Keratinocyte (primary cell): ENCODE results near the gene FAM120A. TPM values are rescaled to one million over a fixed set of nuclear protein-coding genes. Genes with fewer than 3 reads are reported as not detected.

Experiments used
- DNase-seq: peaks from one replicate; pipeline ENCODE4 v3.0.0-alpha.2; 2011; ENCODE audit warnings: low read depth, missing footprints, low spot score
- FAIRE-seq: peaks from 2 replicates; lab custom pipeline; 2011; peaks lifted over from hg19 to GRCh38; lab: Jason Lieb, UNC
- H2AFZ ChIP-seq: 2 replicates; pipeline ENCODE4 v1.6.0; 2012; ENCODE audit warnings: low read length, control low read depth, inconsistent platforms; ENCODE audit not compliant: control insufficient read depth
- H3K27ac ChIP-seq: 2 replicates; pipeline ENCODE4 v1.5.1; 2011; ENCODE audit warnings: low read length; ENCODE audit not compliant: control insufficient read depth, insufficient read depth
- H3K27me3 ChIP-seq: 3 replicates; pipeline ENCODE4 v1.6.0; 2011; ENCODE audit warnings: low read length; ENCODE audit not compliant: control insufficient read depth, insufficient read depth; ENCODE audit errors: extremely low read depth
- H3K36me3 ChIP-seq, 2 experiments: 2 replicates in 1 of 2; 3 replicates in 1 of 2; pipeline ENCODE4 v1.5.1; 2011; ENCODE audit warnings: low read length in 2 of 2, mild to moderate bottlenecking in 1 of 2; ENCODE audit not compliant: control insufficient read depth in 2 of 2, insufficient read depth in 2 of 2; ENCODE audit errors: extremely low read depth in 1 of 2
- H3K4me1 ChIP-seq: 3 replicates; pipeline ENCODE4 v1.5.1; 2011; ENCODE audit warnings: low read length; ENCODE audit not compliant: control insufficient read depth, insufficient read depth; ENCODE audit errors: extremely low read depth
- H3K4me2 ChIP-seq: 3 replicates; pipeline ENCODE4 v1.6.0; 2011; ENCODE audit warnings: low read depth, low read length; ENCODE audit not compliant: control insufficient read depth, insufficient read depth; ENCODE audit errors: extremely low read depth
- H3K4me3 ChIP-seq, 3 experiments: fragments of 200-600 bp in 1 of 3; sonication (generic) in 1 of 3; 2 replicates in 2 of 3; 3 replicates in 1 of 3; pipeline ENCODE4 v1.5.1; 2011 to 2016; ENCODE audit warnings: low read length in 3 of 3, mild to moderate bottlenecking in 3 of 3, control low read depth in 2 of 3, inconsistent platforms in 1 of 3, low read depth in 1 of 3, mixed read lengths in 1 of 3, mixed run types in 1 of 3, moderate library complexity in 1 of 3; ENCODE audit not compliant: control insufficient read depth in 2 of 3, insufficient read depth in 2 of 3; ENCODE audit errors: extremely low read depth in 1 of 3
- H3K79me2 ChIP-seq: 2 replicates; pipeline ENCODE4 v1.6.0; 2012; ENCODE audit warnings: low read length; ENCODE audit not compliant: control insufficient read depth, insufficient read depth
- H3K9ac ChIP-seq: 3 replicates; pipeline ENCODE4 v1.6.0; 2011; ENCODE audit warnings: low read length; ENCODE audit not compliant: control insufficient read depth, insufficient read depth; ENCODE audit errors: extremely low read depth
- H3K9me1 ChIP-seq: 3 replicates; pipeline ENCODE4 v1.6.0; 2011; ENCODE audit warnings: low read length; ENCODE audit not compliant: control insufficient read depth, insufficient read depth; ENCODE audit errors: extremely low read depth
- H3K9me3 ChIP-seq: 2 replicates; pipeline ENCODE4 v1.5.1; 2012; ENCODE audit warnings: low read depth, low read length; ENCODE audit not compliant: control insufficient read depth
- H4K20me1 ChIP-seq: 3 replicates; pipeline ENCODE4 v1.6.0; 2011; ENCODE audit warnings: low read length; ENCODE audit not compliant: control insufficient read depth, insufficient read depth; ENCODE audit errors: extremely low read depth
- CTCF ChIP-seq, 3 experiments: IDR thresholded peaks in 1 of 3; conservative IDR thresholded peaks in 1 of 3; optimal IDR thresholded peaks in 1 of 3; 2 replicates in 2 of 3; 3 replicates in 1 of 3; pipeline versions ENCODE3 to v1.5.1; 2011; ENCODE audit warnings: low read length in 3 of 3, mild to moderate bottlenecking in 3 of 3, moderate library complexity in 2 of 3, control low read depth in 1 of 3, inconsistent platforms in 1 of 3; ENCODE audit not compliant: insufficient read depth in 2 of 3; ENCODE audit errors: extremely low read depth in 1 of 3
- EZH2 ChIP-seq: IDR thresholded peaks from one replicate; pipeline ENCODE4 v1.6.1; 2012; ENCODE audit warnings: inconsistent platforms, mild to moderate bottlenecking, low read length, moderate library complexity
- dilution Hi-C: fragments of 300-500 bp; cut with MboI; formaldehyde crosslinking; loops from one replicate; pipeline ENCODE4 v1.7.0; 2020; ENCODE audit warnings: low sequenced_read_pairs; ENCODE audit not compliant: extremely low pct_ligation_motif_present
- polyA plus RNA-seq, 5 experiments: library from polyadenylated mRNA; depleted of rRNA in 3 of 5; stranded (reverse) in 3 of 5; stranded (forward) in 1 of 5; unstranded in 1 of 5; fragments of >200 nt; gene quantifications; 1 replicate in 1 of 5; 2 replicates in 3 of 5; 3 replicates in 1 of 5; pipeline versions ENCODE4 v1.2.1 to v1.2.3, GENCODE V29; 2011 to 2012; ENCODE audit warnings: missing spikeins in 2 of 5, low read depth in 1 of 5, low replicate concordance in 1 of 5

FAM120A gene
- polyA plus RNA-seq, 1 donor (not counting 4 experiments of a cell fraction or from before 2014, with no cell fraction given) = 79.2 TPM

GRCh38 chr9:93580654-93581380 is 129.3 kb downstream of the FAM120A start:
- Histone ChIP-seq H3K79me2 (peaks cover 59% of the 10 kb centered on the region), H3K27ac (no peak overlapping the region), H3K4me2 (no peak overlapping the region), H3K9me3 (no peaks in the 10 kb centered on the region), H3K36me3 (peaks cover 0 to 3% of the 10 kb centered on the region in 2 experiments), H3K4me1 (peaks cover 11% of the 10 kb centered on the region), H2AFZ (no peak overlapping the region), H3K27me3 (no peaks in the 10 kb centered on the region), H3K4me3 (no peak overlapping the region), H4K20me1 (peaks cover 4% of the 10 kb centered on the region), H3K9me1 (no peaks in the 10 kb centered on the region), H3K9ac (no peak overlapping the region)
- no peak for FAIRE-seq
- no peak for TF ChIP-seq EZH2
- no peak for TF ChIP-seq CTCF (optimal IDR thresholded peaks at IDR 0.05 in 1 of 3, IDR thresholded peaks at IDR 0.05 in 1 of 3, conservative IDR thresholded peaks at IDR 0.05 in 1 of 3; ENCODE audit: extremely low read depth in 1 of 3, insufficient read depth in 2 of 3, low read length in 3 of 3)
- dilution Hi-C loops = no loop called here
- no peak for DNase-seq

GRCh38 chr9:93582115-93582514 is 130.6 kb downstream of the FAM120A start:
- H3K4me2 ChIP-seq = no peak overlapping the region
- DNase-seq (no peak), FAIRE-seq (no peak)
- no peak overlapping the region for H3K4me3 ChIP-seq
- no peak overlapping the region for H3K27ac ChIP-seq
- no peaks in the 10 kb centered on the region for H3K9me1 ChIP-seq
- H3K4me1 ChIP-seq = peaks cover 11% of the 10 kb centered on the region
- no peaks in the 10 kb centered on the region for H3K9me3 ChIP-seq
- dilution Hi-C loops = no loop called here
- TF ChIP-seq EZH2 (no peak), CTCF (optimal IDR thresholded peaks at IDR 0.05 in 1 of 3, IDR thresholded peaks at IDR 0.05 in 1 of 3, conservative IDR thresholded peaks at IDR 0.05 in 1 of 3; ENCODE audit: extremely low read depth in 1 of 3, insufficient read depth in 2 of 3, low read length in 3 of 3) (no peak)
- H4K20me1 ChIP-seq = peaks cover 4% of the 10 kb centered on the region
- no peak overlapping the region for H2AFZ ChIP-seq
- peaks cover 0 to 3% of the 10 kb centered on the region in 2 experiments for H3K36me3 ChIP-seq
- no peaks in the 10 kb centered on the region for H3K27me3 ChIP-seq
- peaks cover 71% of the 10 kb centered on the region for H3K79me2 ChIP-seq
- H3K9ac ChIP-seq = no peak overlapping the region
